HCT116 (cell line): ENCODE results near the gene KLHDC3. TPM values are rescaled to one million over a fixed set of nuclear protein-coding genes. Genes with fewer than 3 reads are reported as not detected.

Source experiments
- ATAC-seq: fragments of 200-7000 bp; cut with Tn5 transposase; 2 replicates; pipeline ENCODE4 v1.9.1; 2020; ENCODE audit warnings: mild to moderate bottlenecking, moderate library complexity
- BruUV-seq: library from RNA; stranded (reverse); fragments of 400-500 nt; replicated peaks from 2 replicates; lab custom pipeline; 2021; lab: Mats Ljungman, UMichigan
- CTCF ChIA-PET: fragments of 300-600 bp; sonication (Branson Sonifier 250); formaldehyde crosslinking; loops from one replicate; lab custom pipeline; 2021; ENCODE audit warnings: antibody characterized with exemption; lab: Charles Lee
- POLR2A ChIA-PET: fragments of 300-600, 350-600 bp; sonication (Branson Sonifier 250); formaldehyde crosslinking; loops from one replicate; lab custom pipeline; 2021; ENCODE audit warnings: antibody characterized with exemption; lab: Charles Lee
- RAD21 ChIA-PET, 2 experiments: fragments of 300-600 bp; sonication (Branson Sonifier 250); formaldehyde crosslinking; loops; one replicate each; lab custom pipeline; 2023; ENCODE audit warnings: low total read pairs in 2 of 2; ENCODE audit not compliant: uncharacterized antibody in 2 of 2, unreplicated experiment in 2 of 2, low non-redundant PET in 1 of 2; lab: Charles Lee
- DNase-seq: peaks from one replicate; pipeline ENCODE4 v3.0.0-alpha.2; 2010; ENCODE audit warnings: low read depth, low spot score
- H2AFZ ChIP-seq: fragments of 200-600 bp; shearing (Covaris generic), sonication (generic); 2 replicates; pipeline ENCODE4 v1.6.1; 2017; ENCODE audit warnings: low read depth, mixed run types, mixed read lengths, antibody characterized with exemption, low read length; ENCODE audit not compliant: poor library complexity, severe bottlenecking
- H3K27ac ChIP-seq: 2 replicates; pipeline ENCODE4 v1.5.1; 2012; ENCODE audit warnings: low read depth, low read length
- H3K27me3 ChIP-seq: fragments of 200-600 bp; sonication (generic); 2 replicates; pipeline ENCODE4 v1.6.1; 2016; ENCODE audit warnings: mixed run types, low read length, mixed read lengths; ENCODE audit not compliant: insufficient read depth
- H3K36me3 ChIP-seq, 2 experiments: fragments of 200-500 bp in 1 of 2; fragments of 200-600 bp in 1 of 2; sonication (Bioruptor generic) in 1 of 2; sonication (generic) in 1 of 2; 2 replicates each; pipeline versions ENCODE4 v1.5.1 to v1.6.1; 2014 to 2016; ENCODE audit warnings: low read length in 2 of 2, inconsistent platforms in 1 of 2, mixed read lengths in 1 of 2, mixed run types in 1 of 2; ENCODE audit not compliant: insufficient read depth in 2 of 2, control insufficient read depth in 1 of 2
- H3K4me1 ChIP-seq, 2 experiments: fragments of 200-600 bp in 1 of 2; sonication (generic) in 1 of 2; 2 replicates each; pipeline versions ENCODE4 v1.5.1 to v1.6.1; 2012 to 2017; ENCODE audit warnings: low read length in 2 of 2, inconsistent platforms in 1 of 2, mild to moderate bottlenecking in 1 of 2, mixed read lengths in 1 of 2, mixed run types in 1 of 2, moderate library complexity in 1 of 2; ENCODE audit not compliant: insufficient read depth in 2 of 2, control insufficient read depth in 1 of 2
- H3K4me2 ChIP-seq: fragments of 200-600 bp; sonication (generic); 2 replicates; pipeline ENCODE4 v1.6.1; 2017; ENCODE audit warnings: mixed run types, low read length, mixed read lengths
- H3K4me3 ChIP-seq, 2 experiments: fragments of 200-600 bp in 1 of 2; sonication (generic) in 1 of 2; replicated peaks in 1 of 2; 2 replicates each; pipeline ENCODE4 v1.5.1; 2011 to 2016; ENCODE audit warnings: low read length in 2 of 2, control low read depth in 1 of 2, low read depth in 1 of 2, mild to moderate bottlenecking in 1 of 2, mixed read lengths in 1 of 2, mixed run types in 1 of 2
- H3K79me2 ChIP-seq: fragments of 200-600 bp; sonication (generic); 2 replicates; pipeline ENCODE4 v1.6.1; 2017; ENCODE audit warnings: mild to moderate bottlenecking, mixed run types, low read length, moderate library complexity, mixed read lengths; ENCODE audit not compliant: insufficient read depth
- H3K9ac ChIP-seq: fragments of 200-600 bp; sonication (generic); 2 replicates; pipeline ENCODE4 v1.6.1; 2016; ENCODE audit warnings: low read length, mixed read lengths
- H3K9me2 ChIP-seq: fragments of 200-600 bp; sonication (generic), shearing (Covaris generic); 2 replicates; pipeline ENCODE4 v1.6.1; 2017; ENCODE audit warnings: mixed run types, mild to moderate bottlenecking, moderate library complexity; ENCODE audit not compliant: insufficient read depth
- H3K9me3 ChIP-seq, 2 experiments: fragments of 200-500 bp in 1 of 2; fragments of 200-600 bp in 1 of 2; sonication (Bioruptor generic) in 1 of 2; sonication (generic) in 1 of 2; 2 replicates each; pipeline ENCODE4 v1.6.1; 2014 to 2017; ENCODE audit warnings: low read length in 2 of 2, mixed read lengths in 2 of 2, inconsistent platforms in 1 of 2, low read depth in 1 of 2, mild to moderate bottlenecking in 1 of 2, mixed run types in 1 of 2, moderate library complexity in 1 of 2; ENCODE audit not compliant: control insufficient read depth in 1 of 2, insufficient read depth in 1 of 2
- H4K20me1 ChIP-seq: fragments of 200-600 bp; sonication (generic), shearing (Covaris generic); 2 replicates; pipeline ENCODE4 v1.6.1; 2017; ENCODE audit warnings: mixed run types, mild to moderate bottlenecking, moderate library complexity; ENCODE audit not compliant: insufficient read depth
- CBX3 ChIP-seq: IDR thresholded peaks from 2 replicates; pipeline ENCODE4 v1.6.1; 2012; ENCODE audit warnings: low read depth
- CEBPB ChIP-seq: IDR thresholded peaks from 2 replicates; pipeline ENCODE4 v1.6.1; 2012; ENCODE audit warnings: low read depth
- EGR1 ChIP-seq: IDR thresholded peaks from 2 replicates; pipeline ENCODE4 v1.6.1; 2012; ENCODE audit warnings: low read depth
- FOSL1 ChIP-seq: IDR thresholded peaks from 2 replicates; pipeline ENCODE4 v1.6.1; 2012; ENCODE audit warnings: low read depth
- JUND ChIP-seq: IDR thresholded peaks from 2 replicates; pipeline ENCODE4 v1.6.1; 2012
- SP1 ChIP-seq: IDR thresholded peaks from 2 replicates; pipeline ENCODE4 v1.6.1; 2012; ENCODE audit warnings: low read depth
- SRF ChIP-seq: IDR thresholded peaks from 2 replicates; pipeline ENCODE4 v1.6.1; 2012; ENCODE audit warnings: low read depth
- ZNF274 ChIP-seq: fragments of 200-500 bp; sonication (Bioruptor generic); IDR thresholded peaks from 2 replicates; pipeline ENCODE4 v1.6.1; 2014; ENCODE audit warnings: mild to moderate bottlenecking, low read depth, low read length, inconsistent platforms
- intact Hi-C: fragments of 100-400 bp; cut with micrococcal nuclease; formaldehyde crosslinking; loops from 2 replicates; pipeline ENCODE4 v1.10.0; 2022
- total RNA-seq: library from RNA; stranded (reverse); gene quantifications from one replicate; pipeline ENCODE4 v1.2.1, GENCODE V29; 2021; ENCODE audit not compliant: unreplicated experiment
- TF ChIP-seq, protein P1 (sequence below), 3 experiments: fragments of 200-600 bp in 1 of 3; sonication (generic) in 1 of 3; IDR thresholded peaks in 2 of 3; conservative IDR thresholded peaks in 1 of 3; 2 replicates each; pipeline ENCODE4 v1.5.1; 2012 to 2017; ENCODE audit warnings: low read depth in 2 of 3, low read length in 2 of 3, antibody characterized with exemption in 1 of 3, borderline replicate concordance in 1 of 3, control low read depth in 1 of 3, mild to moderate bottlenecking in 1 of 3, mixed read lengths in 1 of 3, mixed run types in 1 of 3, moderate library complexity in 1 of 3; ENCODE audit not compliant: insufficient read depth in 1 of 3
- TF ChIP-seq, protein P2 (sequence below): IDR thresholded peaks from 2 replicates; pipeline ENCODE4 v1.6.1; 2012; ENCODE audit warnings: low read depth

The KLHDC3 gene
- total RNA-seq, 1 experiment from 2014 or later: 67.2 TPM

DNA sequence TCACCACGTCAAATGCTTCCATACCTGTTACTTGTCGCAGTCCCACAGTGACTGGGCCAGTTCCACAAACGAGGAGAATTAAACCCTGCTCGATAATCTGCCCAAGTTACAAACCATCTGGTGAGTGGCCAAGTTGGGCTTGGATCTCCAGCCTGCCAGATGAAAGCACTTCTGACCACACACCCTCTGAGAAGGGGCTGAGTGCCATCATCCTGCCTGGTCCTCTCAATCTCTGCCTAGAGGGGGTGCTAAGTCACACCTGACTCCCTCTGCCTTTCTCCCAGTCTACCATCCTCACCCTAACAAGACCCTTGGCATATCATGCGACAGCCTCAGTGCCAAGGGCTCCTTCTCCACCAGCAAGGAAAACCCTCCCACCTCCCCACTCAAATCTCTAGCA lies 23.1 kb downstream of the KLHDC3 start:
- intact Hi-C loops: no loop called here
- no peak overlapping the region for H3K4me2 ChIP-seq
- POLR2A ChIA-PET: no interaction called here
- no peak overlapping the region for H3K9ac ChIP-seq
- H3K36me3 ChIP-seq: peaks cover 9% of the 10 kb centered on the region in 2 experiments
- no TSS peak for BruUV-seq
- no peak for TF ChIP-seq EGR1
- TF ChIP-seq SP1: no peak
- TF ChIP-seq, protein P1, sequence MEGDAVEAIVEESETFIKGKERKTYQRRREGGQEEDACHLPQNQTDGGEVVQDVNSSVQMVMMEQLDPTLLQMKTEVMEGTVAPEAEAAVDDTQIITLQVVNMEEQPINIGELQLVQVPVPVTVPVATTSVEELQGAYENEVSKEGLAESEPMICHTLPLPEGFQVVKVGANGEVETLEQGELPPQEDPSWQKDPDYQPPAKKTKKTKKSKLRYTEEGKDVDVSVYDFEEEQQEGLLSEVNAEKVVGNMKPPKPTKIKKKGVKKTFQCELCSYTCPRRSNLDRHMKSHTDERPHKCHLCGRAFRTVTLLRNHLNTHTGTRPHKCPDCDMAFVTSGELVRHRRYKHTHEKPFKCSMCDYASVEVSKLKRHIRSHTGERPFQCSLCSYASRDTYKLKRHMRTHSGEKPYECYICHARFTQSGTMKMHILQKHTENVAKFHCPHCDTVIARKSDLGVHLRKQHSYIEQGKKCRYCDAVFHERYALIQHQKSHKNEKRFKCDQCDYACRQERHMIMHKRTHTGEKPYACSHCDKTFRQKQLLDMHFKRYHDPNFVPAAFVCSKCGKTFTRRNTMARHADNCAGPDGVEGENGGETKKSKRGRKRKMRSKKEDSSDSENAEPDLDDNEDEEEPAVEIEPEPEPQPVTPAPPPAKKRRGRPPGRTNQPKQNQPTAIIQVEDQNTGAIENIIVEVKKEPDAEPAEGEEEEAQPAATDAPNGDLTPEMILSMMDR (IDR thresholded peaks at IDR 0.05 in 2 of 3, conservative IDR thresholded peaks at IDR 0.05 in 1 of 3; ENCODE audit: borderline replicate concordance in 1 of 3, insufficient read depth in 1 of 3, low read depth in 2 of 3, low read length in 2 of 3): no peak
- no peak for TF ChIP-seq CBX3
- TF ChIP-seq SRF: no peak
- TF ChIP-seq JUND: no peak
- TF ChIP-seq, protein P2, sequence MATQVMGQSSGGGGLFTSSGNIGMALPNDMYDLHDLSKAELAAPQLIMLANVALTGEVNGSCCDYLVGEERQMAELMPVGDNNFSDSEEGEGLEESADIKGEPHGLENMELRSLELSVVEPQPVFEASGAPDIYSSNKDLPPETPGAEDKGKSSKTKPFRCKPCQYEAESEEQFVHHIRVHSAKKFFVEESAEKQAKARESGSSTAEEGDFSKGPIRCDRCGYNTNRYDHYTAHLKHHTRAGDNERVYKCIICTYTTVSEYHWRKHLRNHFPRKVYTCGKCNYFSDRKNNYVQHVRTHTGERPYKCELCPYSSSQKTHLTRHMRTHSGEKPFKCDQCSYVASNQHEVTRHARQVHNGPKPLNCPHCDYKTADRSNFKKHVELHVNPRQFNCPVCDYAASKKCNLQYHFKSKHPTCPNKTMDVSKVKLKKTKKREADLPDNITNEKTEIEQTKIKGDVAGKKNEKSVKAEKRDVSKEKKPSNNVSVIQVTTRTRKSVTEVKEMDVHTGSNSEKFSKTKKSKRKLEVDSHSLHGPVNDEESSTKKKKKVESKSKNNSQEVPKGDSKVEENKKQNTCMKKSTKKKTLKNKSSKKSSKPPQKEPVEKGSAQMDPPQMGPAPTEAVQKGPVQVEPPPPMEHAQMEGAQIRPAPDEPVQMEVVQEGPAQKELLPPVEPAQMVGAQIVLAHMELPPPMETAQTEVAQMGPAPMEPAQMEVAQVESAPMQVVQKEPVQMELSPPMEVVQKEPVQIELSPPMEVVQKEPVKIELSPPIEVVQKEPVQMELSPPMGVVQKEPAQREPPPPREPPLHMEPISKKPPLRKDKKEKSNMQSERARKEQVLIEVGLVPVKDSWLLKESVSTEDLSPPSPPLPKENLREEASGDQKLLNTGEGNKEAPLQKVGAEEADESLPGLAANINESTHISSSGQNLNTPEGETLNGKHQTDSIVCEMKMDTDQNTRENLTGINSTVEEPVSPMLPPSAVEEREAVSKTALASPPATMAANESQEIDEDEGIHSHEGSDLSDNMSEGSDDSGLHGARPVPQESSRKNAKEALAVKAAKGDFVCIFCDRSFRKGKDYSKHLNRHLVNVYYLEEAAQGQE: no peak
- no peak for TF ChIP-seq FOSL1
- no peak for TF ChIP-seq ZNF274
- no peak for TF ChIP-seq CEBPB
- no peaks in the 10 kb centered on the region for H3K9me3 ChIP-seq
- no peak overlapping the region for H3K4me3 ChIP-seq
- no peaks in the 10 kb centered on the region for H3K27me3 ChIP-seq
- DNase-seq: no peak
- no peaks in the 10 kb centered on the region for H3K4me1 ChIP-seq
- H3K79me2 ChIP-seq: no peaks in the 10 kb centered on the region
- H3K9me2 ChIP-seq: no peaks in the 10 kb centered on the region
- ATAC-seq: no peak
- H2AFZ ChIP-seq: no peak overlapping the region
- CTCF ChIA-PET: no interaction called here
- RAD21 ChIA-PET: no interaction called here
- no peaks in the 10 kb centered on the region for H4K20me1 ChIP-seq
- H3K27ac ChIP-seq: no peak overlapping the region
